GM12878 (cell line): ENCODE data around the gene CTIF. TPM values are rescaled to one million over a fixed set of nuclear protein-coding genes. Genes with fewer than 3 reads are reported as not detected.

Experiments
- ASH2L ChIP-seq: fragments of 300-600, 200-600 bp; sonication (generic); IDR thresholded peaks from 2 replicates; pipeline ENCODE4 v1.6.1; 2017; ENCODE audit warnings: low read depth, mild to moderate bottlenecking, borderline replicate concordance
- CHD2 ChIP-seq: IDR thresholded peaks from 2 replicates; pipeline ENCODE4 v1.6.1; 2011; ENCODE audit warnings: low read depth, low read length, improper control_type of control experiment, borderline replicate concordance
- RFX5 ChIP-seq: IDR thresholded peaks from 2 replicates; pipeline ENCODE4 v1.6.1; 2011; ENCODE audit warnings: low read depth, low read length, improper control_type of control experiment
- polyA plus RNA-seq, 11 experiments: library from polyadenylated mRNA; depleted of rRNA in 4 of 11; unstranded in 6 of 11; stranded (reverse) in 5 of 11; fragments of >200 nt; fragmentation: Nextera tagmentation in 4 of 11; fragmentation: Illumina TruSeq in 1 of 11; extraction: Ambion mirVana in 4 of 11; extraction: Trizol in 1 of 11; gene quantifications; 1 replicate in 1 of 11; 2 replicates in 10 of 11; pipeline versions ENCODE4 v1.2.1 to v1.2.3, GENCODE V29; 2011 to 2016; ENCODE audit warnings: inconsistent platforms in 2 of 11, missing spikeins in 2 of 11, low read depth in 1 of 11
- total RNA-seq, 4 experiments: library from RNA; depleted of rRNA in 3 of 4; stranded (reverse); fragments of >200 nt in 3 of 4; fragmentation: Illumina TruSeq in 1 of 4; extraction: Trizol in 1 of 4; gene quantifications; 2 replicates each; pipeline versions ENCODE4 v1.2.1 to v1.2.3, GENCODE V29; 2013 to 2021
- TF ChIP-seq, protein P1 (sequence below): fragments of 450-650 bp; IDR thresholded peaks from 2 replicates; pipeline ENCODE4 v1.6.1; 2018; ENCODE audit warnings: mild to moderate bottlenecking, low read depth, moderate library complexity; ENCODE audit not compliant: partially characterized antibody
- TF ChIP-seq, protein P2 (sequence below): fragments of 450-650 bp; IDR thresholded peaks from 2 replicates; pipeline ENCODE4 v1.6.1; 2017; ENCODE audit warnings: mild to moderate bottlenecking, moderate library complexity
- TF ChIP-seq, protein P3 (sequence below): fragments of 450-650 bp; IDR thresholded peaks from 2 replicates; pipeline ENCODE4 v1.6.1; 2017; ENCODE audit warnings: mild to moderate bottlenecking

CTIF gene
- total and polyA plus RNA-seq, 10 of the 15 experiments (the other 5 are each of a cell fraction or from before 2014, with no cell fraction given), result 0.06 to 11.6 (median 2.5) TPM

DNA sequence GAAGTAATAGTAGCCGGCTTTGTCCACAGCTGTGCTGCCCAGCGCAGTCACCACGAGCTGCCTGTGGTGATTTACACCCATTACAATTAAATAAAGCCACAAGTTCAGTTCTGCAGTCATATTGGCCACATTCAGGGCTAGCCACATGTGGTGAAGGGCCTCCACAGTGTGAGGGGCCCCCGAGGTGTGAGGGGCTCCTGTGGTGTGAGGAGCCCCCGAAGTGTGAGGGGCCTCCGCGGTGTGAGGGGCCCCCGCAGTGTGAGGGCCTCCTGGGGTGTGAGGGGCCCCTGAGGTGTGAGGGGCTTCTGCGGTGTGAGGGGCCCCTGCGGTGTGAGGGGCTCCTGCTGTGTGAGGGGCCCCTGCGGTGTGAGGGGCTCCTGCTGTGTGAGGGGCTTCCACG is 191.2 kb downstream of the CTIF start (continued):
- TF ChIP-seq, protein P1, sequence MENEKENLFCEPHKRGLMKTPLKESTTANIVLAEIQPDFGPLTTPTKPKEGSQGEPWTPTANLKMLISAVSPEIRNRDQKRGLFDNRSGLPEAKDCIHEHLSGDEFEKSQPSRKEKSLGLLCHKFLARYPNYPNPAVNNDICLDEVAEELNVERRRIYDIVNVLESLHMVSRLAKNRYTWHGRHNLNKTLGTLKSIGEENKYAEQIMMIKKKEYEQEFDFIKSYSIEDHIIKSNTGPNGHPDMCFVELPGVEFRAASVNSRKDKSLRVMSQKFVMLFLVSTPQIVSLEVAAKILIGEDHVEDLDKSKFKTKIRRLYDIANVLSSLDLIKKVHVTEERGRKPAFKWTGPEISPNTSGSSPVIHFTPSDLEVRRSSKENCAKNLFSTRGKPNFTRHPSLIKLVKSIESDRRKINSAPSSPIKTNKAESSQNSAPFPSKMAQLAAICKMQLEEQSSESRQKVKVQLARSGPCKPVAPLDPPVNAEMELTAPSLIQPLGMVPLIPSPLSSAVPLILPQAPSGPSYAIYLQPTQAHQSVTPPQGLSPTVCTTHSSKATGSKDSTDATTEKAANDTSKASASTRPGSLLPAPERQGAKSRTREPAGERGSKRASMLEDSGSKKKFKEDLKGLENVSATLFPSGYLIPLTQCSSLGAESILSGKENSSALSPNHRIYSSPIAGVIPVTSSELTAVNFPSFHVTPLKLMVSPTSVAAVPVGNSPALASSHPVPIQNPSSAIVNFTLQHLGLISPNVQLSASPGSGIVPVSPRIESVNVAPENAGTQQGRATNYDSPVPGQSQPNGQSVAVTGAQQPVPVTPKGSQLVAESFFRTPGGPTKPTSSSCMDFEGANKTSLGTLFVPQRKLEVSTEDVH, result no peak
- no peak for TF ChIP-seq RFX5
- TF ChIP-seq, protein P2, sequence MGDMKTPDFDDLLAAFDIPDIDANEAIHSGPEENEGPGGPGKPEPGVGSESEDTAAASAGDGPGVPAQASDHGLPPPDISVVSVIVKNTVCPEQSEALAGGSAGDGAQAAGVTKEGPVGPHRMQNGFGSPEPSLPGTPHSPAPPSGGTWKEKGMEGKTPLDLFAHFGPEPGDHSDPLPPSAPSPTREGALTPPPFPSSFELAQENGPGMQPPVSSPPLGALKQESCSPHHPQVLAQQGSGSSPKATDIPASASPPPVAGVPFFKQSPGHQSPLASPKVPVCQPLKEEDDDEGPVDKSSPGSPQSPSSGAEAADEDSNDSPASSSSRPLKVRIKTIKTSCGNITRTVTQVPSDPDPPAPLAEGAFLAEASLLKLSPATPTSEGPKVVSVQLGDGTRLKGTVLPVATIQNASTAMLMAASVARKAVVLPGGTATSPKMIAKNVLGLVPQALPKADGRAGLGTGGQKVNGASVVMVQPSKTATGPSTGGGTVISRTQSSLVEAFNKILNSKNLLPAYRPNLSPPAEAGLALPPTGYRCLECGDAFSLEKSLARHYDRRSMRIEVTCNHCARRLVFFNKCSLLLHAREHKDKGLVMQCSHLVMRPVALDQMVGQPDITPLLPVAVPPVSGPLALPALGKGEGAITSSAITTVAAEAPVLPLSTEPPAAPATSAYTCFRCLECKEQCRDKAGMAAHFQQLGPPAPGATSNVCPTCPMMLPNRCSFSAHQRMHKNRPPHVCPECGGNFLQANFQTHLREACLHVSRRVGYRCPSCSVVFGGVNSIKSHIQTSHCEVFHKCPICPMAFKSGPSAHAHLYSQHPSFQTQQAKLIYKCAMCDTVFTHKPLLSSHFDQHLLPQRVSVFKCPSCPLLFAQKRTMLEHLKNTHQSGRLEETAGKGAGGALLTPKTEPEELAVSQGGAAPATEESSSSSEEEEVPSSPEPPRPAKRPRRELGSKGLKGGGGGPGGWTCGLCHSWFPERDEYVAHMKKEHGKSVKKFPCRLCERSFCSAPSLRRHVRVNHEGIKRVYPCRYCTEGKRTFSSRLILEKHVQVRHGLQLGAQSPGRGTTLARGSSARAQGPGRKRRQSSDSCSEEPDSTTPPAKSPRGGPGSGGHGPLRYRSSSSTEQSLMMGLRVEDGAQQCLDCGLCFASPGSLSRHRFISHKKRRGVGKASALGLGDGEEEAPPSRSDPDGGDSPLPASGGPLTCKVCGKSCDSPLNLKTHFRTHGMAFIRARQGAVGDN, result no peak
- TF ChIP-seq, protein P3, sequence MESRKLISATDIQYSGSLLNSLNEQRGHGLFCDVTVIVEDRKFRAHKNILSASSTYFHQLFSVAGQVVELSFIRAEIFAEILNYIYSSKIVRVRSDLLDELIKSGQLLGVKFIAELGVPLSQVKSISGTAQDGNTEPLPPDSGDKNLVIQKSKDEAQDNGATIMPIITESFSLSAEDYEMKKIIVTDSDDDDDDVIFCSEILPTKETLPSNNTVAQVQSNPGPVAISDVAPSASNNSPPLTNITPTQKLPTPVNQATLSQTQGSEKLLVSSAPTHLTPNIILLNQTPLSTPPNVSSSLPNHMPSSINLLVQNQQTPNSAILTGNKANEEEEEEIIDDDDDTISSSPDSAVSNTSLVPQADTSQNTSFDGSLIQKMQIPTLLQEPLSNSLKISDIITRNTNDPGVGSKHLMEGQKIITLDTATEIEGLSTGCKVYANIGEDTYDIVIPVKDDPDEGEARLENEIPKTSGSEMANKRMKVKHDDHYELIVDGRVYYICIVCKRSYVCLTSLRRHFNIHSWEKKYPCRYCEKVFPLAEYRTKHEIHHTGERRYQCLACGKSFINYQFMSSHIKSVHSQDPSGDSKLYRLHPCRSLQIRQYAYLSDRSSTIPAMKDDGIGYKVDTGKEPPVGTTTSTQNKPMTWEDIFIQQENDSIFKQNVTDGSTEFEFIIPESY, result no peak
- no peak for TF ChIP-seq ASH2L
- TF ChIP-seq CHD2, result no peak
